ACC112 (cell line): ENCODE measurements around the gene PSMD4.

Experiments used
- H2AFZ ChIP-seq: fragments of 200-600 bp; sonication (generic); one replicate; pipeline ENCODE4 v1.6.0; 2017; ENCODE audit warnings: antibody characterized with exemption, low read length; ENCODE audit not compliant: unreplicated experiment
- H3K27ac ChIP-seq: fragments of 200-600 bp; sonication (generic); 2 replicates; pipeline ENCODE4 v1.5.1; 2014; ENCODE audit warnings: low read depth, mild to moderate bottlenecking, antibody characterized with exemption, low read length, moderate library complexity
- H3K27me3 ChIP-seq: fragments of 200-600 bp; sonication (generic); 2 replicates; pipeline ENCODE4 v1.6.1; 2014; ENCODE audit warnings: mild to moderate bottlenecking, antibody characterized with exemption, low read length, moderate library complexity, mixed read lengths; ENCODE audit not compliant: insufficient read depth
- H3K36me3 ChIP-seq: fragments of 200-600 bp; sonication (generic); 2 replicates; pipeline ENCODE4 v1.6.1; 2016; ENCODE audit warnings: mild to moderate bottlenecking, antibody characterized with exemption, low read length, moderate library complexity, mixed read lengths; ENCODE audit not compliant: insufficient read depth
- H3K4me1 ChIP-seq: fragments of 200-600 bp; sonication (generic); one replicate; pipeline ENCODE4 v1.6.1; 2016; ENCODE audit warnings: low read length, mixed read lengths; ENCODE audit not compliant: insufficient read depth, unreplicated experiment, control insufficient read depth
- H3K4me3 ChIP-seq: fragments of 200-600 bp; sonication (generic); 2 replicates; pipeline ENCODE4 v1.5.1; 2014; ENCODE audit warnings: mild to moderate bottlenecking, low read depth, low read length
- H3K79me2 ChIP-seq: fragments of 200-600 bp; sonication (generic); one replicate; pipeline ENCODE4 v1.6.0; 2016; ENCODE audit warnings: low read length; ENCODE audit not compliant: control insufficient read depth, unreplicated experiment, insufficient read depth

PSMD4 gene

DNA sequence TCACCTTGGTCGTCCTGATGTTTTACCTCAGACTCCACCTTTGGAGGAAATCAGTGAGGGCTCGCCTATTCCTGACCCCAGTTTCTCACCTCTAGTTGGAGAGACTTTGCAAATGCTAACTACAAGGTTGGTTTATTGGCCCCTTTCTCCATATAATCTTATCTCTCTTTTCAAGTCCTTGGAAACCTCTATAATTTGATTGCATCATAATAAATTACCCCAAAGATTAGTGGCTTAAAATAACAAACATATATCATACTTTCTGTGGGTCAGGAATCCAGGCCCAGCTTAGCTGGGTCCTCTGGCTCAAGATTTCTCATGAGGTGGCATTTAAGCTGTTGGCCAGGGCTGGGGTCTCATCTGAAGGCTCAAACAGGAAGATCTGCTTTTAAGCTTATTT lies 12.1 kb upstream of the PSMD4 start:
- no peak overlapping the region for H3K4me3 ChIP-seq
- peaks cover 66% of the 10 kb centered on the region for H3K36me3 ChIP-seq
- no peak overlapping the region for H2AFZ ChIP-seq
- H3K79me2 ChIP-seq, result peaks cover 7% of the 10 kb centered on the region
- H3K27ac ChIP-seq, result no peak overlapping the region
- peaks cover 16% of the 10 kb centered on the region for H3K4me1 ChIP-seq
- H3K27me3 ChIP-seq, result no peaks in the 10 kb centered on the region

- no peak overlapping the region for H2AFZ ChIP-seq
- H3K27ac ChIP-seq, result no peak overlapping the region
- H3K36me3 ChIP-seq, result peaks cover 64% of the 10 kb centered on the region
- H3K4me3 ChIP-seq, result no peak overlapping the region
- no peaks in the 10 kb centered on the region for H3K27me3 ChIP-seq
- H3K4me1 ChIP-seq, result peaks cover 3% of the 10 kb centered on the region
- peaks cover 7% of the 10 kb centered on the region for H3K79me2 ChIP-seq
These were observed 10.8 kb upstream of the PSMD4 start for GRCh38 chr1:151243683-151244216.

GRCh38 chr1:151246786-151247185 lies 7.7 kb upstream of the PSMD4 start:
- Histone ChIP-seq H3K36me3 (peaks cover 46% of the 10 kb centered on the region), H3K27me3 (no peaks in the 10 kb centered on the region), H3K4me1 (no peaks in the 10 kb centered on the region), H3K4me3 (no peak overlapping the region), H2AFZ (no peak overlapping the region), H3K27ac (no peak overlapping the region), H3K79me2 (no peaks in the 10 kb centered on the region)

- H3K27ac ChIP-seq, result no peak overlapping the region
- no peaks in the 10 kb centered on the region for H3K27me3 ChIP-seq
- peaks cover 5% of the 10 kb centered on the region for H3K36me3 ChIP-seq
- H3K79me2 ChIP-seq, result peaks cover 17% of the 10 kb centered on the region
- no peak overlapping the region for H2AFZ ChIP-seq
- H3K4me3 ChIP-seq, result no peak overlapping the region
- no peaks in the 10 kb centered on the region for H3K4me1 ChIP-seq
These were observed 2.7 kb upstream of the PSMD4 start for GRCh38 chr1:151251656-151252470.

DNA sequence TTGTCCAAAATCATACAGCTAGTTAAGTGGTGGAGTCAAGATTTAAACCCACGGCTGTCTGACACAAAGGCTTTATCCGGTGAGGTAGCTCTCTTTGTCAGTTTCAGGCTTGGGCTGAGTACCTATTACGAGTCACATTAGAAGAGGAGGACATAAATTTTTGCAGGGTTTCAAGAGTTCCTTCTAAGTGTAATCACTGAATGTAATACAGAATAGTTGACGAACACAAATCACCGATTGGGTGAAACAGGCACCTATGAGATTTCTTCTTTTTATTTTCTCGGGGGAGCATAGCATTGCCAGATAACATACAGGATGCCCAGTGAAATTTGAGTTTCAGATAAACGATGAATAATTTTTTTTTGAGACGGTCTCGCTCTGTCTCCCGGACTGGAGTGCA lies 847 bp downstream of the PSMD4 start:
- H3K4me3 ChIP-seq, result peak overlapping the region; percentile 93
- peaks cover 50% of the 10 kb centered on the region for H3K79me2 ChIP-seq
- peak overlapping the region; percentile 86 for H3K27ac ChIP-seq
- H3K4me1 ChIP-seq, result no peaks in the 10 kb centered on the region
- no peaks in the 10 kb centered on the region for H3K36me3 ChIP-seq
- H2AFZ ChIP-seq, result no peak overlapping the region
- no peaks in the 10 kb centered on the region for H3K27me3 ChIP-seq

GRCh38 chr1:151259351-151259750 lies 4.8 kb downstream of the PSMD4 start:
- Histone ChIP-seq H3K4me1 (no peaks in the 10 kb centered on the region), H3K4me3 (no peak overlapping the region), H3K36me3 (no peaks in the 10 kb centered on the region), H3K27ac (no peak overlapping the region), H3K79me2 (peaks cover 70% of the 10 kb centered on the region), H3K27me3 (no peaks in the 10 kb centered on the region), H2AFZ (no peak overlapping the region)

DNA sequence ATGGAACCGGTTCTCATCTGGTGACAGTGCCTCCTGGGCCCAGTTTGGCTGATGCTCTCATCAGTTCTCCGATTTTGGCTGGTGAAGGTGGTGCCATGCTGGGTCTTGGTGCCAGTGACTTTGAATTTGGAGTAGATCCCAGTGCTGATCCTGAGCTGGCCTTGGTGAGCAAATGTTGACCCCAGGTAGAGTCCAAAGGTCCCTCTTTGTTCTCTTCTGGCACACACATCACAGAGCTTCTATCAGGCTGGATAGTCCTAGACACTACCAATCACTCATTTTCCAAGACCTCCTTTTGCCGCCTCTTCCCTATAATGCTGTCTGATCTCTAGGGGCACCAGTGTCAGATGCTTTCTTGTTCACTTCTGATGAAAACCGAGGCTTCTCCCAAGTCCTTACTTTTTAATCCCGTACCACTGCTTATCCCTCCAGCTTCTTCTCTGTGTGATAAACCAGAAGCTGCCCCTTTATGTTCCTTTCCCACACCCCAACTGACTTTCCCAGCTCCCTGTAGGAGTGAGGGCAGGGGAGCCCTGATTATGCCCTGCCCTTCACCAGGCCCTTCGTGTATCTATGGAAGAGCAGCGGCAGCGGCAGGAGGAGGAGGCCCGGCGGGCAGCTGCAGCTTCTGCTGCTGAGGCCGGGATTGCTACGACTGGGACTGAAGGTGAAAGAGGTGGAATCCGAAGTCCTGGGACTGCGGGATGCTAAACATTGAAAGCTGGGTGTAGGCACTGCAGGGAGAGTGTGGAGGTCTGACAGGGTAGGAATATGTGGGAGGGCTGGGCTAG lies 11.1 kb downstream of the PSMD4 start:
- Histone ChIP-seq H3K4me3 (no peak overlapping the region), H3K36me3 (peaks cover 19% of the 10 kb centered on the region; the same call in 1 of the 2 replicates)

DNA sequence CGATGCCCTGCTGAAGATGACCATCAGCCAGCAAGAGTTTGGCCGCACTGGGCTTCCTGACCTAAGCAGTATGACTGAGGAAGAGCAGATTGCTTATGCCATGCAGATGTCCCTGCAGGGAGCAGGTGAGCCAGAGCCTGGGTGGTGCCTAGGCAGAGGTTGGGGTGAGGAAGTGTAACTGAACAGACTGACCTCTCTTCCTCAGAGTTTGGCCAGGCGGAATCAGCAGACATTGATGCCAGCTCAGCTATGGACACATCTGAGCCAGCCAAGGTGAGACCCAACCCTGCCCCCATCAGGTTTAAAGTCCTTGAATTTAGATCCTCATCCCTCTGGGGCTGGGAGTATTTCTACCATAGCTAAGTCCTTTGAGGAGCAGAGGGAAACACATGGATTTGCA lies 11.8 kb downstream of the PSMD4 start:
- Histone ChIP-seq H3K4me1 (no peaks in the 10 kb centered on the region), H3K4me3 (no peak overlapping the region), H3K27me3 (no peaks in the 10 kb centered on the region), H2AFZ (no peak overlapping the region), H3K36me3 (peaks cover 19% of the 10 kb centered on the region; the same call in 1 of the 2 replicates), H3K79me2 (peaks cover 16% of the 10 kb centered on the region), H3K27ac (no peak overlapping the region)

More for the DNA sequence above, 11.1 kb downstream of the PSMD4 start:
- peaks cover 17% of the 10 kb centered on the region for H3K79me2 ChIP-seq
- no peak overlapping the region for H2AFZ ChIP-seq
- no peaks in the 10 kb centered on the region for H3K27me3 ChIP-seq
- H3K4me1 ChIP-seq, result no peaks in the 10 kb centered on the region
- no peak overlapping the region for H3K27ac ChIP-seq

- Histone ChIP-seq H3K27me3 (no peaks in the 10 kb centered on the region), H3K4me1 (no peaks in the 10 kb centered on the region), H2AFZ (no peak overlapping the region), H3K36me3 (peaks cover 19% of the 10 kb centered on the region; the same call in 1 of the 2 replicates), H3K79me2 (peaks cover 10% of the 10 kb centered on the region), H3K27ac (no peak overlapping the region), H3K4me3 (no peak overlapping the region)
These were observed 12.3 kb downstream of the PSMD4 start for GRCh38 chr1:151266821-151267220.

- peaks cover 19% of the 10 kb centered on the region; the same call in 1 of the 2 replicates for H3K36me3 ChIP-seq
- no peak overlapping the region for H2AFZ ChIP-seq
These were observed 13.2 kb downstream of the PSMD4 start for GRCh38 chr1:151267760-151268159.

More at GRCh38 chr1:151267760-151268159, 13.2 kb downstream of the PSMD4 start:
- Histone ChIP-seq H3K79me2 (peaks cover 2% of the 10 kb centered on the region), H3K4me1 (no peaks in the 10 kb centered on the region), H3K4me3 (no peak overlapping the region), H3K27ac (no peak overlapping the region), H3K27me3 (no peaks in the 10 kb centered on the region)
